Stimulated activated CD8-positive, alpha-beta memory T cell treated with anti-CD3 and anti-CD28 coated beads, Interleukin-7, amount 100 ng/mL, for 1 hour (primary cell): ENCODE measurements around the gene CPNE2.
"Not testable (repeated sequence)": the region's sequence is repeated elsewhere in the genome, so short reads cannot be mapped to it uniquely, and the experiment has no call there.

Source experiments
- DNase-seq, 2 donors: peaks; one replicate each; pipeline ENCODE4 v3.0.0-alpha.2; 2020; ENCODE audit warnings: low read depth in 2 of 2

CPNE2 gene

GRCh38 chr16:57098188-57098841, 5.9 kb downstream of the CPNE2 start:
- DNase-seq, result no peak

GRCh38 chr16:57099965-57100364, 7.6 kb downstream of the CPNE2 start:
- DNase-seq, result not testable (repeated sequence)

DNA sequence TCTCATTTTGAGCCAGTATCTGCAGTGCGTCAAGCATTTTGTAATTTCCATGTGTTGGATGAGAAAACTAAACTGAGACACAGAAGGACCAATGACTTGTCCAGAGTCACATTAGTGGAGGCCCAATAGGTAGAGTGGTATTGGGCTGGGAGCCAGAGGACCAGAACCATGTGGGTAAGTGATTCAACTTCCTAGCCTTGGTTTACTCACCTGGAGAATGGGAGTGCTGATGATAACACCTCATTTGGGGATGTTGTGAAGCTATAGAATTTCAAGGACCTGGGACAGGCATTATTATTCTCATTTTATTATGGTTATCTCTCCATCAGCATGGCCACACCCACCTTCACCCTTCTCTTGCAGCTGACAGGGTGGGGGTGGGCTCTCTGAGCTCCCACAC, 8.1 kb downstream of the CPNE2 start:
- DNase-seq, result no peak

GRCh38 chr16:57102888-57103851, 10.8 kb downstream of the CPNE2 start:
- DNase-seq, result no peak

- DNase-seq, result no peak
Observed at GRCh38 chr16:57104706-57105105, 12.3 kb downstream of the CPNE2 start.

- DNase-seq, result no peak
Observed at GRCh38 chr16:57105184-57105583, 12.8 kb downstream of the CPNE2 start.

GRCh38 chr16:57106767-57107166, 14.4 kb downstream of the CPNE2 start:
- DNase-seq, result no peak

- no peak for DNase-seq
Observed at GRCh38 chr16:57107321-57107922, 15.0 kb downstream of the CPNE2 start.

DNA sequence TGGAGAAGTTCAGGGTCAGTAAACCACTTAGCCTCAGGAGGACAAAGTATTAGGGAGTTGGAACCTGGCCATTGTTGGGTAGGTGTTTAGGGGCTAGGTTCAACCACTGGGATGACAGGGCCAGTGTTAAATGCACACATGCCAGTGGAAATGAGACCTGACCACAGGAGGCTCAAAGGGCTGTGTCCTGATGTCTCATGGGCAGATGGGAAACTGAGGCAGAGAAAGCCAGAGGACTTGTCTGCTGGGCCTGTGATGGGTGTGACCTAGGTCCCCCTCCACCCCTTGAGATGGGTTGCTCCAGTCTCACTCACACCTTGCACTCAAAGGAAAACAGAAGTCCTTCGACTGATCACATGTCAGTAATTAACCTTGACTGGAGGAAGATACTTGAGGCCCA, 16.0 kb downstream of the CPNE2 start:
- DNase-seq, result no peak

DNA sequence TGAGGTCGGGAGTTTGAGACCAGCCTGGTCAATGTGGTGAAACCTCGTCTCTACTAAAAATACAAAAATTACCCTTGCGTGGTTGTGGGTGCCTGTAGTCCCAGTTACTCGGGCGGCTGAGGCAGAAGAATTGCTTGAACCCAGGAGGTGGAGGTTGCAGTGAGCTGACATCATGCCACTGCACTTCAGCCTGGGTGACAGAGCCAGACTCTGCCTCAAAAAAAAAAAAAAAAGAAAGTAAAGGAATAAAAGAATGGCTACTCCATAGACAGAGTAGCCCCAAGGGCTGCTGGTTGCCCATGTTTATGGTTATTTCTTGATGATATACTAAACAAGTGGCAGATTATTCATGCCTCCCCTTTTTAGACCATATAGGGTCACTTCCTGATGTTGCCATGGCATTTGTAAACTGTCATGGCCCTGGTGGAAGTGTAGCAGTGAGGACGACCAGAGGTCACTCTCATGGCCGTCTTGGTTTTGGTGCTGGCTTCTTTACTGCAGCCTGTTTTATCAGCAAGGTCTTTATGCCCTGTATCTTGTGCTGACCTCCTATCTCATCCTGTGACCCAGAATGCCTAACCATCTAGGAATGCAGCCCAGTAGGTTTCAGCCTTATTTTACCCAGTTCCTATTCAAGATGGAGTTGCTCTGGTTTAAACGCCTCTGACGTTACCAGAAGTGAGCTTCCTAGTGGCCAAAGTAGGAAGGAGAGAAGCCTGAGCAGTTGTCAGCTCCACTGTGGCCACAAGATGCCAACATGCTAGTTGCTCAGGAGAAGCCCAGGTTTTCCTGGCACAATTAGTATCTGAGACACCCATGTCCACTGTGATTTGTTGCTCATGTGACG, 17.1 kb downstream of the CPNE2 start:
- DNase-seq, result not testable (repeated sequence)

- DNase-seq, result no peak
Observed at GRCh38 chr16:57110937-57111336, 18.6 kb downstream of the CPNE2 start.

GRCh38 chr16:57111420-57111819, 19.0 kb downstream of the CPNE2 start:
- DNase-seq, result no peak

GRCh38 chr16:57112403-57113041, 20.1 kb downstream of the CPNE2 start:
- no peak for DNase-seq

GRCh38 chr16:57113042-57113453, 20.7 kb downstream of the CPNE2 start:
- DNase-seq, result no peak

DNA sequence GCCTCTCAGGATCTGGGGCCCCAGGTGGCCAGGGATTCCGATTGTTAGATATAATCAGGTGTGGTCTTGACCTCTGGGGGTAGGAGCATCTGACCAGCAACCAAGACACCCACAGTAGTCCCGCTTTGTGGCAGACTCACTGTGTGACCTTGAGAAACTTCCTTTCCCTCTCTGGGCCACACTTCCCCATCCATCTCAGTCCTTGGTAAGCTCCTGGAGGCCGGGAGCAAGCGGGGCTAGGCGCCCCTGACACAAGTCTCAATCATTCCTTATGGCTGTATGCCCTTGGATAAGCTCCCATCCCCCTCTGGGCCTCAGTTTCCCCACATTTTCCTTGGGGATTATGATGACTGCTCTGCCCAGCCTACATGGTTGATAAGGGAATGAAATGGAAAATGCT, 21.3 kb downstream of the CPNE2 start:
- DNase-seq, result no peak

- no peak for DNase-seq
Observed at GRCh38 chr16:57115168-57115513, 22.8 kb downstream of the CPNE2 start.

GRCh38 chr16:57115514-57116182, 23.3 kb downstream of the CPNE2 start:
- no peak for DNase-seq

- no peak for DNase-seq
Observed at GRCh38 chr16:57118461-57119084, 26.2 kb downstream of the CPNE2 start.

- DNase-seq, result no peak
Observed at GRCh38 chr16:57123216-57123973, 31.0 kb downstream of the CPNE2 start.
